ENCODE measurements around the gene SMARCC2.

DNA sequence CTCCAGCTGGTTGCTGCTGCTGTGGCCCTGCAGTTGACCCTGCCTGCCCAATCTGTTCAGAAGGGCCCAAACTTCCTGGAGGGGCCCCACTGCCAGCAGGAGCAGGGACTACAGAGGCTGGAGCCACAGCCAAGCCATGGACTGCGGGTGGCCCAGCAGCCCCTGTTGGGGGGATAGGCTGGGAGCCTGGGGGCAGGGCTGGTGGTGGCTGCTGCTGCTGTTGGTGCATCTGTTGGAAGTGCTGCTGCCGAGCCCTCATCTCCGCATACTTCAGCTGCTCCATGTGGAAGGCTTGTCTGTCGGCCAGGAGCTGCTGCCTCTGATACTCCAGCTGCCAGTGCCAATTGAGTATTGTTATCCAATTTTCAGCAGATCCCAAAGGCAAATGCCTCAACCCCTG lies 23.9 kb downstream of the SMARCC2 start:
- no peak for TF ChIP-seq CTCF (IDR thresholded peaks at IDR 0.05; ENCODE audit: low read length)
- TF ChIP-seq EZH2phosphoT487 (IDR thresholded peaks at IDR 0.05; ENCODE audit: low read length): no peak
- TF ChIP-seq EZH2 (optimal IDR thresholded peaks at IDR 0.05; ENCODE audit: low read depth, low read length): no peak

All from MM.1S (cell line).